Measurements from ENCODE around the gene EHBP1.

EHBP1 gene

GRCh38 chr2:62705007-62705829 is at the start of gene EHBP1:
Gene EHBP1 (plus strand): TSS chr2:62705713. CDS start chr2:62707192, 1,479 bp downstream.
- Histone ChIP-seq H3K4me2 (peak within 1 kb of the TSS; percentile 92), H3K9ac (peak within 1 kb of the TSS; percentile 67; the same call in 1 of the 2 replicates), H3K27me3 (ENCODE audit: insufficient read depth, low read depth) (no peaks in the 10 kb centered on the region), H3K27ac (peak within 1 kb of the TSS; percentile 53), H4K20me1 (ENCODE audit: insufficient read depth) (no peaks in the 10 kb centered on the region), H3K36me3 (ENCODE audit: insufficient read depth) (no peaks in the 10 kb centered on the region), H3K79me2 (ENCODE audit: insufficient read depth, low read depth) (peaks cover 32% of the 10 kb centered on the region; the same call in 1 of the 2 replicates), H3K4me3 (IDR thresholded peaks at IDR 0.05; ENCODE audit: insufficient read depth, low read depth, low read length) (peak within 1 kb of the TSS; percentile 92), H2AFZ (ENCODE audit: low read depth) (peak within 1 kb of the TSS; percentile 94), H3K4me1 (ENCODE audit: low read depth, poor library complexity, severe bottlenecking) (peaks cover 32% of the 10 kb centered on the region)
- TF ChIP-seq CTCF (conservative IDR thresholded peaks at IDR 0.05; ENCODE audit: low read depth, low read length), result no peak

- H3K4me1 ChIP-seq (ENCODE audit: low read depth, poor library complexity, severe bottlenecking), result peaks cover 23% of the 10 kb centered on the region
- no peak overlapping the region for H3K4me3 ChIP-seq (IDR thresholded peaks at IDR 0.05; ENCODE audit: insufficient read depth, low read depth, low read length)
- TF ChIP-seq CTCF (conservative IDR thresholded peaks at IDR 0.05; ENCODE audit: low read depth, low read length), result no peak
- no peak overlapping the region for H3K27ac ChIP-seq
- H3K36me3 ChIP-seq (ENCODE audit: insufficient read depth), result no peaks in the 10 kb centered on the region
- no peaks in the 10 kb centered on the region for H3K27me3 ChIP-seq (ENCODE audit: insufficient read depth, low read depth)
- no peak overlapping the region for H3K9ac ChIP-seq
- H3K4me2 ChIP-seq, result no peak overlapping the region
- H4K20me1 ChIP-seq (ENCODE audit: insufficient read depth), result no peaks in the 10 kb centered on the region
- no peak overlapping the region for H2AFZ ChIP-seq (ENCODE audit: low read depth)
- no peaks in the 10 kb centered on the region for H3K79me2 ChIP-seq (ENCODE audit: insufficient read depth, low read depth)
These were observed 47.7 kb upstream of the EHBP1 start for GRCh38 chr2:62657783-62658182.

DNA sequence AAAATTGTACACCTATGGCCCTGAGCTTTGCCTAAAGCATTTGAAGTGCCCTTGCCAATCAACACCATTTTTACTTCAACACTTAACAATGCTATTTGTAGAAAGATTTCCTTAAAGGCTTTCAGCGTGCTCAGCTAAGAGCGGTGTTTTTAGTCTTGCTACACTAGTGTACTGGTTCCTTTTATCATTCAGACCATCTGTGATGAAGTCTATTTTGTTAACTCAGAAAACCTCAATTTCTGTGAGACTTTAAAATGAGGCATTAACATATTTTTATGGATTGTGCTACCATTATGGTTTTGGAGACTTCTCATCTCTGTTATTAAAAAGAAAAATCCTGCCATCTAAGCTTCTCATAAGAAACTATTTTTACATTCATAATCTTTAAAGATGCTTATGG is 46.6 kb upstream of the EHBP1 start:
- Histone ChIP-seq H3K4me3 (IDR thresholded peaks at IDR 0.05; ENCODE audit: insufficient read depth, low read depth, low read length) (no peak overlapping the region), H3K9ac (no peak overlapping the region), H3K4me2 (no peak overlapping the region), H2AFZ (ENCODE audit: low read depth) (no peak overlapping the region), H3K4me1 (ENCODE audit: low read depth, poor library complexity, severe bottlenecking) (peaks cover 28% of the 10 kb centered on the region), H4K20me1 (ENCODE audit: insufficient read depth) (no peaks in the 10 kb centered on the region), H3K27ac (no peak overlapping the region), H3K36me3 (ENCODE audit: insufficient read depth) (no peaks in the 10 kb centered on the region), H3K27me3 (ENCODE audit: insufficient read depth, low read depth) (no peaks in the 10 kb centered on the region), H3K79me2 (ENCODE audit: insufficient read depth, low read depth) (no peaks in the 10 kb centered on the region)
- no peak for TF ChIP-seq CTCF (conservative IDR thresholded peaks at IDR 0.05; ENCODE audit: low read depth, low read length)

GRCh38 chr2:62660087-62660486 is 45.4 kb upstream of the EHBP1 start:
- Histone ChIP-seq H3K4me2 (no peak overlapping the region), H3K27ac (no peak overlapping the region), H3K4me3 (IDR thresholded peaks at IDR 0.05; ENCODE audit: insufficient read depth, low read depth, low read length) (no peak overlapping the region), H3K79me2 (ENCODE audit: insufficient read depth, low read depth) (no peaks in the 10 kb centered on the region), H3K4me1 (ENCODE audit: low read depth, poor library complexity, severe bottlenecking) (peaks cover 28% of the 10 kb centered on the region), H3K36me3 (ENCODE audit: insufficient read depth) (no peaks in the 10 kb centered on the region), H4K20me1 (ENCODE audit: insufficient read depth) (no peaks in the 10 kb centered on the region), H2AFZ (ENCODE audit: low read depth) (no peak overlapping the region), H3K27me3 (ENCODE audit: insufficient read depth, low read depth) (no peaks in the 10 kb centered on the region), H3K9ac (no peak overlapping the region)
- TF ChIP-seq CTCF (conservative IDR thresholded peaks at IDR 0.05; ENCODE audit: low read depth, low read length), result no peak

All from KMS-11 (cell line).